Type B pancreatic cell (in vitro differentiated cells): ENCODE data around the gene TSPAN5. TPM values are rescaled to one million over a fixed set of nuclear protein-coding genes. Genes with fewer than 3 reads are reported as not detected.

Experiments
- DNase-seq: peaks from one replicate; pipeline ENCODE4 v3.0.0; 2021; ENCODE audit warnings: mixed read lengths; ENCODE audit not compliant: unreplicated experiment; ENCODE audit errors: extremely low spot score
- H3K27ac Mint-ChIP-seq: 2 replicates; pipeline ENCODE4 v1.8.0; 2021; ENCODE audit warnings: mild to moderate bottlenecking, mixed read lengths
- H3K27me3 Mint-ChIP-seq: 2 replicates; pipeline ENCODE4 v1.8.0; 2021; ENCODE audit warnings: mixed read lengths
- H3K36me3 Mint-ChIP-seq: 2 replicates; pipeline ENCODE4 v1.8.0; 2021; ENCODE audit warnings: mixed read lengths
- H3K4me1 Mint-ChIP-seq: one replicate; pipeline ENCODE4 v1.8.0; 2021; ENCODE audit warnings: mixed read lengths; ENCODE audit not compliant: unreplicated experiment
- H3K4me3 Mint-ChIP-seq: 2 replicates; pipeline ENCODE4 v1.8.0; 2021; ENCODE audit warnings: mild to moderate bottlenecking, mixed read lengths
- H3K9me3 Mint-ChIP-seq: 2 replicates; pipeline ENCODE4 v1.8.0; 2021; ENCODE audit warnings: mixed read lengths
- total RNA-seq: library from RNA; stranded (reverse); gene quantifications from 2 replicates; pipeline ENCODE4 v1.2.1, GENCODE V29; 2021; ENCODE audit warnings: low replicate concordance
- TF ChIP-seq, protein P1 (sequence below): fragments of 200-600 bp; sonication (generic); conservative IDR thresholded peaks from 2 replicates; pipeline ENCODE4 v1.5.0; 2021; ENCODE audit warnings: antibody characterized with exemption, mild to moderate bottlenecking

Gene TSPAN5
- total RNA-seq, 1 donor from 2014 or later: 26.9 TPM

DNA sequence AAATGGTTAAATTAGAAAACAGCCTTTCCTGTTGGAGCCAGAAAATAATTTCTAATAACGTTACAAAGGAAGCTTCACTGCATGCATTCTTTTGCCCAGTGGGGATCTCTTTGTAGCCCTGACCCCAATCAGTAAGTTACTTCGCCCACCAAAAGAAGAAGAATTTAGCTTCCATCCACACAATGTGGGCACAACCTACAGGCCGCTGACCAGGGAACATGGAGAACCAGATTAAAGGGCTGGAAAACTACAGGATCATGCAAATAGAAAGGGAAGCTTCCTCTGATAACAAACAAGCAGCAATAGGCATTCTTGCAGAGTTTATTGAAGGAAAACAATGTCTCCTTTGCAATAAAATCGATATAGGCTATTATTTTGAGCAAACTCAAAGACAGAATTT is 21.3 kb upstream of the TSPAN5 start:
- Mint-ChIP-seq H3K27ac (no peak overlapping the region), H3K27me3 (no peaks in the 10 kb centered on the region), H3K4me1 (no peaks in the 10 kb centered on the region), H3K9me3 (no peaks in the 10 kb centered on the region), H3K36me3 (no peaks in the 10 kb centered on the region), H3K4me3 (no peak overlapping the region)
- DNase-seq: no peak
- TF ChIP-seq, protein P1, sequence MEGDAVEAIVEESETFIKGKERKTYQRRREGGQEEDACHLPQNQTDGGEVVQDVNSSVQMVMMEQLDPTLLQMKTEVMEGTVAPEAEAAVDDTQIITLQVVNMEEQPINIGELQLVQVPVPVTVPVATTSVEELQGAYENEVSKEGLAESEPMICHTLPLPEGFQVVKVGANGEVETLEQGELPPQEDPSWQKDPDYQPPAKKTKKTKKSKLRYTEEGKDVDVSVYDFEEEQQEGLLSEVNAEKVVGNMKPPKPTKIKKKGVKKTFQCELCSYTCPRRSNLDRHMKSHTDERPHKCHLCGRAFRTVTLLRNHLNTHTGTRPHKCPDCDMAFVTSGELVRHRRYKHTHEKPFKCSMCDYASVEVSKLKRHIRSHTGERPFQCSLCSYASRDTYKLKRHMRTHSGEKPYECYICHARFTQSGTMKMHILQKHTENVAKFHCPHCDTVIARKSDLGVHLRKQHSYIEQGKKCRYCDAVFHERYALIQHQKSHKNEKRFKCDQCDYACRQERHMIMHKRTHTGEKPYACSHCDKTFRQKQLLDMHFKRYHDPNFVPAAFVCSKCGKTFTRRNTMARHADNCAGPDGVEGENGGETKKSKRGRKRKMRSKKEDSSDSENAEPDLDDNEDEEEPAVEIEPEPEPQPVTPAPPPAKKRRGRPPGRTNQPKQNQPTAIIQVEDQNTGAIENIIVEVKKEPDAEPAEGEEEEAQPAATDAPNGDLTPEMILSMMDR: no peak

GRCh38 chr4:98677799-98678198 is 19.4 kb upstream of the TSPAN5 start:
- no peak for DNase-seq
- H3K9me3 Mint-ChIP-seq: peaks cover 6% of the 10 kb centered on the region
- peaks cover 8% of the 10 kb centered on the region for H3K27me3 Mint-ChIP-seq
- no peak overlapping the region for H3K4me3 Mint-ChIP-seq
- TF ChIP-seq, protein P1: no peak
- peaks cover 4% of the 10 kb centered on the region for H3K4me1 Mint-ChIP-seq
- no peaks in the 10 kb centered on the region for H3K36me3 Mint-ChIP-seq
- no peak overlapping the region for H3K27ac Mint-ChIP-seq

DNA sequence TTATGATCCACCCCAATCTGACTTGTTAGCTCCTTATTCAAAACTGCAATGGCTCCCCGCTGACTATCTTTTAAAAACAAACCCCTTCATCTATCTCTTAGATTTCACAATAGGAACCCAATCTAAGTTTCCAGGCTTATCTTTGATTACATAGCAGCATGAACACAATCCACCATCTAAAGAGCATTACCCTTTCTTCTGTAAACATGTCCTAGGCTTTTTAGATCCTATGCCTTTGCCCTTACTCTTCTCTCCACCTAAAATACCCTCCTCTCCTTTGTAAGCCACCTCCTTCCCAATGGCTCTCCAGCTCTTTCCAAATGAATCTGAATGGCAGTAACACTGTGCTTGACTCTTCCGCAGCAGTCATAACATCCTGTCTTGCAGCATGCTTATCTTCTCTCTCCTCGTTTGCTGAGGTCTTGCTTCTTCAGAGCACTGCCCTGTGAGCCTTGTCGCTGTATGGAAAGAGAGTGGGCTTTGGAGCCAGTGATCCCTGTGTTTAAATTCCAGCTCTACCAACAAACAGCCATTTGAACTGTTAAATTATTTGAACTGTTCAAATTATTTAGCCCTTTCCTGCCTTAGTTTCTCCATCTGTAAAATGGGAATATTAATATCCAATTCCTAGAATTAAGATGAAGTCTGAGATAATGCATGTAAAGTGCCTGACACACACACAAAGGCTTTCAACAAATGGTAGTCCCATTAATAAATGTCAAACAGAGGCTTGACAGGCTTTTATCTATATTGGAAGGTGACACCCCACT is 16.2 kb upstream of the TSPAN5 start:
- peaks cover 6% of the 10 kb centered on the region for H3K9me3 Mint-ChIP-seq
- TF ChIP-seq, protein P1: no peak
- peaks cover 21% of the 10 kb centered on the region for H3K27me3 Mint-ChIP-seq
- peaks cover 14% of the 10 kb centered on the region for H3K4me1 Mint-ChIP-seq
- no peak overlapping the region for H3K4me3 Mint-ChIP-seq
- H3K36me3 Mint-ChIP-seq: no peaks in the 10 kb centered on the region
- no peak overlapping the region for H3K27ac Mint-ChIP-seq
- DNase-seq: no peak

- DNase-seq: no peak
Observed at GRCh38 chr4:98673978-98674377, 15.6 kb upstream of the TSPAN5 start.

DNA sequence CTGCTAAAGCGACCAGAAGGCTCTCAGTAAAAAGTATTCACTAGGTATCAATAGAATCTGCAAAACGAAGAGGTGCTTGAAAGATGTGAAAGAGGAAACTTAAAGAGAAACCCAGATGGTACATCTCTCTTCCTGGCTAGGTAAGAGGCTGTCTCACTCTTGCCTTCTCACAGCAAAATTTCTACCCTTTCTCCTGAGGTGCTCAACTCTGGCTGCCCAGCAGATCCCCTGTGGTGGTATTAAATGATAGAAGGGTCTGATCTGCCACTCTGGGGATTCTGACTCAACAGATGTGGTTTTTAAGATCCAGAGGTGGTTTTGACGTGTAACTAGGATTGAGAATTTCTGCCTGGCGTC is 14.9 kb upstream of the TSPAN5 start:
- Mint-ChIP-seq H3K9me3 (peaks cover 6% of the 10 kb centered on the region), H3K27me3 (peaks cover 21% of the 10 kb centered on the region), H3K36me3 (no peaks in the 10 kb centered on the region), H3K27ac (no peak overlapping the region), H3K4me1 (peaks cover 14% of the 10 kb centered on the region), H3K4me3 (no peak overlapping the region)
- DNase-seq: no peak
- TF ChIP-seq, protein P1: no peak

More at GRCh38 chr4:98673978-98674377, 15.6 kb upstream of the TSPAN5 start:
- H3K36me3 Mint-ChIP-seq: no peaks in the 10 kb centered on the region
- no peak overlapping the region for H3K4me3 Mint-ChIP-seq
- H3K9me3 Mint-ChIP-seq: peaks cover 6% of the 10 kb centered on the region
- TF ChIP-seq, protein P1: no peak
- H3K27ac Mint-ChIP-seq: no peak overlapping the region
- peaks cover 14% of the 10 kb centered on the region for H3K4me1 Mint-ChIP-seq
- H3K27me3 Mint-ChIP-seq: peaks cover 21% of the 10 kb centered on the region
